ENCODE results near the gene UBAC2. TPM values are rescaled to one million over a fixed set of nuclear protein-coding genes. Genes with fewer than 3 reads are reported as not detected.

UBAC2 gene
- total RNA-seq, 1 experiment from 2014 or later, result 96.0 TPM

- no peak for DNase-seq (ENCODE audit: low spot score)
- in situ Hi-C loops (cut with HindIII; ENCODE audit: low sequenced_read_pairs), result no loop called here
Measured at GRCh38 chr13:99301913-99302636, 101.4 kb downstream of the UBAC2 start.

GRCh38 chr13:99302637-99303505 lies 102.2 kb downstream of the UBAC2 start:
- in situ Hi-C loops (cut with HindIII; ENCODE audit: low sequenced_read_pairs), result no loop called here
- no peak for DNase-seq (ENCODE audit: low spot score)

- DNase-seq (ENCODE audit: low spot score), result no peak
- in situ Hi-C loops (cut with HindIII; ENCODE audit: low sequenced_read_pairs), result no loop called here
Measured at GRCh38 chr13:99303863-99304521, 103.3 kb downstream of the UBAC2 start.

GRCh38 chr13:99304541-99304940 lies 103.9 kb downstream of the UBAC2 start:
- in situ Hi-C loops (cut with HindIII; ENCODE audit: low sequenced_read_pairs), result no loop called here
- no peak for DNase-seq (ENCODE audit: low spot score)

GRCh38 chr13:99305158-99305557 lies 104.5 kb downstream of the UBAC2 start:
- DNase-seq (ENCODE audit: low spot score), result no peak
- in situ Hi-C loops (cut with HindIII; ENCODE audit: low sequenced_read_pairs), result no loop called here

DNA sequence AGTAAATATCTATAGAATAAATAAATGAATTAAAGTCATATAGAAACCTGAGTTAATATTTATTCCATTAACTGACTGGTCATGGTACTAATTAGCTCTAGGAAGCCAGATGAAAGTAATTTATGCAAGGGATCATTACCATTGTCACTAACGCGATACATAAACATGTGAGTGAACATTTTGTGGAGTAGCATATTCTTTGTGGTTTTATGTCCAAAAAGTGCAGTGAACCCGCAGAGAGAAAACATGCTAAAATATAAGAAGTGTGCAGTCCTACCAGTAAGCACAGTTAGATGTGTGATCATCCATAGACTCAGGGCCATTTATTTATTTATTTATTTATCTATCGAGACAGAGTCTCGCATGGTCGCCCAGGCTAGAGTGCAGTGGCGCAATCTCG lies 104.9 kb downstream of the UBAC2 start:
- no peak for DNase-seq (ENCODE audit: low spot score)
- in situ Hi-C loops (cut with HindIII; ENCODE audit: low sequenced_read_pairs), result no loop called here

DNA sequence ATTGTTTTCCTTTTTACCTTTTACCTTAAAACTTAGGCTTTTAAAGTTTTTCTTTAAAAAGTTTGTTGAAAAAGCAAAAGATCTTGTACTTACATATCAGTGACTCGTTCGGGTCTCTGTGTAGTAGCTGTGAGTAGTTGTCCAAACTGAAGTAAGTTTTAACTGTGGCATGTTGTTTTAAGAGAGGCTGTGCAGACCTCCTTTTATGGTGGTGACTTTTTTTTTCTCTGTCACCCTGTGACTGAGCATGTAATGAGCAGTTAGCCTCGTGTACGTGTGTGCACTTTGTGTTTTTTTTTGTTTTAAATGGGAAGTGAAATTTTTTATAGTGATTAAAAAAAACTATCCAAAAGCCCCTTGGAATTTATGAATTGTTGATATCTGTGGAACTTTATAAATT lies 106.6 kb downstream of the UBAC2 start, which contains the start of gene GPR183:
Gene GPR183, minus strand, starts transcription at position 153 of the 400 bp plus-strand sequence. CDS start 11,254 bp downstream, outside the sequence.
- in situ Hi-C loops (cut with HindIII; ENCODE audit: low sequenced_read_pairs), result no loop called here
- no peak for DNase-seq (ENCODE audit: low spot score)

GRCh38 chr13:99307648-99308339 lies 107.1 kb downstream of the UBAC2 start:
- in situ Hi-C loops (cut with HindIII; ENCODE audit: low sequenced_read_pairs), result no loop called here
- no peak for DNase-seq (ENCODE audit: low spot score)

DNA sequence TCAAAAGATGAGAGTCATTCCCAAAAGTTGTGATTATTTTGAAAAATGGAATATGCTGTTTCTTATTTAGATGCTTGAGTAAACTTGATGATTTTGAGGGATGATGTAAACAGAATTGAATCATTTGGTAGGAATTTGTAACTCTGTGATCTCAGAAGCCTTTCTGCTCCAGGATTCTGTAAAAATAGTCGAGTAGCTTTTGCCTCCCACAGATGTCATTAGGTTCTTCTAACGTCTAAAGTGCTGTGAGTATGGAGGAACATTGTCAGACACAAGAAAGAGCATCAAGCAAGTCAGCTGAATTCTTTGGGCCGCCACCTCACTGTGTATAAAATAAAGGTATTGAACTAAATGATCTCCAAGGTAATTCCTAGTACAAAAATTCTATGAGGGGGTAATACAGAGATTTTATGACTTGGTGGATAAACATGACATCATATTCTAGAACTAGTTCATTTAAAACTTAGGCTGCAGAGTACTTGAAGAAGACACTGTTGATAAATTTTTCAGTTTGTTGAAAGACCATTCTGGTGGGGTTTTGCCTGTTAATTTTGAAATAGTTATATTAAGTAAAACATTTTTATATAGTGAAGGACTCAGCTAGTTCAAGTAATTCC lies 107.9 kb downstream of the UBAC2 start:
- in situ Hi-C loops (cut with HindIII; ENCODE audit: low sequenced_read_pairs), result no loop called here

GRCh38 chr13:99310382-99311031 lies 109.9 kb downstream of the UBAC2 start:
- DNase-seq (ENCODE audit: low spot score), result no peak
- in situ Hi-C loops (cut with HindIII; ENCODE audit: low sequenced_read_pairs), result no loop called here

More for the DNA sequence above, 107.9 kb downstream of the UBAC2 start:
- DNase-seq (ENCODE audit: low spot score), result no peak

DNA sequence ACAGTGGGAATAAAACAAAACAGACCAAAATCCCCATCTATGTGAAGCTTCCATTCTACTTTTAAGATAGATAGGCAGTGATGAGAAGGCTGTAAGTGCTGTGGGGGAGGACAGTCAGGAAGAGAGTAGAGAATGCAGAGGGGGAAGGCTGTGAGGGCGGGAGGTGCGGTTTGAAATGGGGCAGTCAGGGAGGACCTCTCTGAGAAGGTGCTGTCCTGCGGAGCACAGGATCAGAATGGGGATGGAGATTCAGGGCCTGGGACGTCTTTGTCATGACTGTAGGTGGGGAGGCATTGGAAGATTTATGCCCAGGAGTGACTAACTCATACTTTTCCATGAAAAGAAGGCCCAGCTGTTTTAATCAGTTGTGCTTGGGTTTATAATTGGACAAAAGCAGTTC lies 110.5 kb downstream of the UBAC2 start:
- in situ Hi-C loops (cut with HindIII; ENCODE audit: low sequenced_read_pairs), result no loop called here
- no peak for DNase-seq (ENCODE audit: low spot score)

GRCh38 chr13:99311748-99312492 lies 111.3 kb downstream of the UBAC2 start:
- in situ Hi-C loops (cut with HindIII; ENCODE audit: low sequenced_read_pairs), result no loop called here
- no peak for DNase-seq (ENCODE audit: low spot score)

GRCh38 chr13:99312493-99312883 lies 111.8 kb downstream of the UBAC2 start:
- in situ Hi-C loops (cut with HindIII; ENCODE audit: low sequenced_read_pairs), result no loop called here
- peak; percentile 12 for DNase-seq (ENCODE audit: low spot score)

DNA sequence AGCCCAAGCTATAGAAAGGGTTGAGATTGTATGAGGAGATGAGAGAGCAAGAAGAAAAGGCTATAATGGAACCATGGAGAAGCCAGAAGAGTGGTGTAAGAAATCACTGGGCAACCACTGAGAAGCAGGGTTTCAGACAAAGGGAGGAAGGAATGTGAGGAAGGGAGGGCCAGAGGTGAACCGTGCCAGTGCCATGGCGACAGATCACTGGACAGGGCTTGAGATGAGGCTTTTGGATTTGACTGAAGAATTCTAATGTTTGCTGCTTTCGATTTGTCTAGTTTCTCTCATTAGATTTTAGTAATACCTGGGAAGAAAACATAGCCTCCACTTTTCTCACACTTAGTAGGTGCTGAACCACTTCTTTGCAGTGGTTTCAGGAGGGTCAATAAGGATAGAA lies 112.8 kb downstream of the UBAC2 start:
- in situ Hi-C loops (cut with HindIII; ENCODE audit: low sequenced_read_pairs), result no loop called here
- no peak for DNase-seq (ENCODE audit: low spot score)

DNA sequence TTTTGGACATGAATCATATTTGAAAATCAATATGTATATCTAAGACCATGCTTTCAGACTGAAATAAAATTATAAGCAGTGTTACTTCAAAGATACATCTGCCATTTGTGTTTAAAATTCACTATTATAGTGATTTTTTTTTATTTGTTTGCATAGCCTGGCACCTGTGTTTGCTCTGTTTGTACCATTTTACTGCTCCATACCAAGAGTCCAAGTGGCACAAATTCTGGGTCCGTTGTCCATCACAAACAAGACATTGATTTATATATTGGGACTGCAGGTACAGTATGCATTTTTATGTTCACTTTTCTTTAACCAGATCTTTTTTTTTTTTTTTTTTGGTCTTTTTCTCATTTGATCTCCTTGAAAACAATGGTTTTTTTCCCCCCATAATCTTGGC lies 113.3 kb downstream of the UBAC2 start:
- DNase-seq (ENCODE audit: low spot score), result no peak
- in situ Hi-C loops (cut with HindIII; ENCODE audit: low sequenced_read_pairs), result no loop called here

DNA sequence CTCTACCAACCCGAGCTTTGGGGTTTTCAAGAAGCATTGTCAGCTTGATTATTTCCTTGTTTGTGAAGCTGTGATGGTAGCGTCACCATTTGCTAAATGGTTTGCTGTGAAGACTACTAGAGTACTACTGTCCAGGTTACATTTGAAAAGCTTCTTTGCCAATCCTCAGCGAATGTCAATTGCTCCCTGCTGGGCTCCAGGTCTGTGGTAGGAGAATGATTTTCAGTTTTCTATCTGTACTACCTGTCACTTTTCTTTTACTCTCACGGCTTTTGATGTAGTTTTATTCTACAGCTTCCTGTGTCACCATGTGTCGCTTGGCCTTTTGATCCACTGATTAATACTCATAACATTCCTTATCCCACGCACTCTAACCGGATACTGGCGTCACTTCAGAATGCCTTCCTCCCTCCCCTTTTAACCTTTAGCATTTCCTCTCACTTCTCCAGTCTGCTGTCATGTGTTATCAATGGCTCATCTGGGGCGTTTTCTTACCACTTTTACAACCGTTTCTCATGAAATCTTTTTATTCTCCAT lies 114.1 kb downstream of the UBAC2 start:
- no peak for DNase-seq (ENCODE audit: low spot score)
- in situ Hi-C loops (cut with HindIII; ENCODE audit: low sequenced_read_pairs), result no loop called here

DNA sequence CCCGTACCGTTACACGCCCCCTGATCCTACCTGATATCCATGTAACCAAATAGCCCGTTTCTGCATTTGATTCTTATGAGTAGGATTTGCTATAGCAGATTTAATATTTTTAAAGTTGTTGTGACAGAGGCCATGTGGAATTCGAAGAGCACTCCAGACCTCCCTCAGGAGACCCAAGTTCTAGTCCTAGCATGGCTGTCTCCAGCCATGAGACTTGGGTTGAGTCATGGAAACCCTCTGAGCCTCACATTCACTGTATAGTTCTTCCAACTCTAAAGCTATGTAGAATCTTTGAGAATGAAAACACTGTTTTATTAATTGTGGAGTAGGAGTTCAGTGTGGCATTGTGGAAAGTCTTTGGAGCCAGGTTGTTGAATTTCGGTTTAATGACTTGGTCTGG lies 114.5 kb downstream of the UBAC2 start:
- in situ Hi-C loops (cut with HindIII; ENCODE audit: low sequenced_read_pairs), result no loop called here
- DNase-seq (ENCODE audit: low spot score), result no peak

GRCh38 chr13:99316224-99316623 lies 115.6 kb downstream of the UBAC2 start:
- DNase-seq (ENCODE audit: low spot score), result no peak
- in situ Hi-C loops (cut with HindIII; ENCODE audit: low sequenced_read_pairs), result no loop called here

All from G401 (cell line).